ENCODE measurements around the gene KIRREL2.
"Not testable (repeated sequence)": the region's sequence is repeated elsewhere in the genome, so short reads cannot be mapped to it uniquely, and the experiment has no call there.

The KIRREL2 gene

DNA sequence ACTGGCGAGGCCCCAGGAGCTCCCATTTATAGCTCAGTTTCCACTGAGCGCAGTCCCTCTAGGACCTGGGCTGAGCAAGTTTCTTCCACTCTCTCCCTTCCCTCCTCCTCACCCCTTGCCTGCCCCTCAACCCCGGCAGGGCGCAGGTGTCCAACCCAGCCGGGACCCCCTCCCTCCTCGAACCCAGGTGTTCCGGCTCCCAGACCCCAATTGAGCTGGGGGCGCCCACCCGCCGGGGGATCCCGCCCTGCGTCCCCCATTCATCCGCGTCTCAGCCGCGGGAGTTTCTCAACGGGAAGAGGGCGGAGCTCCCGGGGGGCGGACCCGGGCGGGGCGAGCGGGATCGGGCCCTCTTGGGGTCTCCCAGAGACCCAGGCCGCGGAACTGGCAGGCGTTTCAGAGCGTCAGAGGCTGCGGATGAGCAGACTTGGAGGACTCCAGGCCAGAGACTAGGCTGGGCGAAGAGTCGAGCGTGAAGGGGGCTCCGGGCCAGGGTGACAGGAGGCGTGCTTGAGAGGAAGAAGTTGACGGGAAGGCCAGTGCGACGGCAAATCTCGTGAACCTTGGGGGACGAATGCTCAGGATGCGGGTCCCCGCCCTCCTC, at the start of gene KIRREL2:
Gene KIRREL2 (plus strand): TSS at position 366 of the 604 bp plus-strand sequence. CDS start 209 bp downstream, at position 575.
- DNase-seq (ENCODE audit: low read depth, low spot score), result no peak

DNA sequence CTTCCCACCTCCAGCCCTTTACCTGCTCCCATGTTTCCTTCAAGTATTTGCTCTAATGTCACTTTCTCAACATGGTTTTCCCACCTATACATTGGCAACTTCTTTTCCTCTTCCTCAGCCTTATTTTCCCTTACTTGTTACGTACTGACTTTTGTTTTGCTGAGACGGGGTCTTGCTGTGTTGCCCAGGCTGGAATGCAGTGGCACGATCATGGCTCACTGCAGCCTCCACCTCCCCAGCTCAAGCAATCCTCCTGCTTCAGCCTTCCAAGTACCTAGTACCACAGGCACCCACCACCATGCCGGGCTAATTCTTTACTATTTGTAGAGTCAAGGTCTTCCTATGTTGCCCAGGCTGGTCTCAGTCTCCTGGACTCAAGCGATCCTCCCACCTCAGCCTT, 49.1 kb upstream of the KIRREL2 start:
- DNase-seq (ENCODE audit: low read depth, low spot score), result no peak

DNA sequence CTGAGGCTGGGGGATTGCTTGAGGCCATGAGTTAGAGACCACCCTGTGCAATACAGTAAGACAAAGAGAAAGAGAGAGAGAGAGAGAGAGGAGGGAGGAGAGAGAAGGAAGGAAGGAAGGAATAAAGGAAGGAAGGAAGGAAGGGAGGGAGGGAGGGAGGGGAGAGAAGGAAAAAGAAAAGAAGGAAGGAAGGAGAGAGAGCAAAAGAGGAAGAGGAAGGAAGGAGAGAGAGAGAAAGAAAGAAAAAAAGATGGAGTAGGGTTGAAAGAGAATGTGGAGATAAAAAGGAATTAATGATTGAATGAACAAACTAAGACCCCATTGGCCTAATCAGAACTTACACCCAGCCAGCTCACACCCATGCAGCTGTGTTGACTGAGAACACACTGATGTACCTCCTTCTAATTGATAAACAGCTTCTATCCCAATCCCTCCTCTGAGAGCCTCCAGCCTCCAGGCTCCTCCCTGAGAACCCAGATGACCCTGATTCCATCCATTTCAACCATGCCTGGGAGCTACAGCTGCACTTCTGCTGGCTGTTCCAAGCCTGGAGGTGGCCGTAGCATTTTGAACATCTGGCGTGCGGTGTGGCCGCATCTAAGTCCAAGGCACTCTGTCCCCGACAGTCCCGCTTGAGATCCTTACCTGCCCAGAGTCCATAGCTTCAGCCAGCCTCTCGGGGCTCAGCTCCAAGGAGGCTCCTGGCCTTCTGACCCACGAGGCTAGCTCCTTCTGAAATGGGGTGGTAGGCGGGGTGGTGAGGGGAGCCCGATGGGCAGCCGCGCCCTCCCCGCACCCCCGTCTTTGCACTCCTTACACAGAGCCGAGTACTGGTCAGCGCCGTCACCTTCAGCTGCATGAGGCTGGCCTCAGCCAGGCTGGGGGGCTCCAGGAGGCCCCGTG, 45.1 kb upstream of the KIRREL2 start:
- DNase-seq (ENCODE audit: low read depth, low spot score), result no peak

DNA sequence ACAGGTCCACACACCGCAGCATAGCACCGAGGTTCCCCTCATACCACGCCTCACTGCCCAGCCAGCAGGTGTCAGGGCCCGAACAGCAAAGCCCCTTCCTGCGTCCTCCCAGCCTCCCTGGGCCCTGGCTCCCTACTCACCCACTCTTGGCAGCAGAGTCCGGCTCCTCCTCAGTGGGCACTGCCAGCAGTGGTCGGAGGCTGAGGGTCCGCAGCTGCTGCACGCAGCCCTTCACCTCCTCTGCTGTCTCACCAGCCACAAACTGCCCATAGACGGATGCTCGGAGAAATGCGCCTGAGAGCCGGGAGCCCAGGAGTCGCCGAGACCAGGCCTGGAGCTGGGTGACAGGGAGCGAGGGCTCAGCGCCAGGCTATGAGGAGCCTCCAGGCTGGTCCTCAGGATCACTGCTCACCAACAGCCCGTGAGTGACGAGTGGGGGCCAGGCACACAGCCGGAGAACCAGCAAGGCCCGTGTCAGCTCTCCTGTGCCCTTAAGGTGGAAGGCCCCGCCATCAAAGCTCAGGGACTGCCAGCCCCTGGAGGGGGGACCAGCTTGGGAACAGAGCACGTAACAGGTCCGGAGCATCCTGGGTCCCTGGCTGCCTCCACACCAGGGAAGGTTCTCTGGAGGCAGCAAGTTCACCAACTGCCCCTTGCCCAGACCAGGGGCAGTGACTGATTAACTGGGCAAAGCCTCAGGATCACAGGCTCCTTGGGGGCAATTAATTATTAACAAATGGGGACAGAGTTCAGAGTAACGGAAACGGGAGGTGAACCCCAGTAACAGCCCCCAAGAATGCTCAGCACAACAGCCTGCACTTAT, 44.3 kb upstream of the KIRREL2 start, which contains the start of gene PRODH2:
Gene PRODH2 (minus strand): TSS at position 626 of the 823 bp plus-strand sequence. CDS start 40 bp downstream, at position 586.
- no peak for DNase-seq (ENCODE audit: low read depth, low spot score)

DNA sequence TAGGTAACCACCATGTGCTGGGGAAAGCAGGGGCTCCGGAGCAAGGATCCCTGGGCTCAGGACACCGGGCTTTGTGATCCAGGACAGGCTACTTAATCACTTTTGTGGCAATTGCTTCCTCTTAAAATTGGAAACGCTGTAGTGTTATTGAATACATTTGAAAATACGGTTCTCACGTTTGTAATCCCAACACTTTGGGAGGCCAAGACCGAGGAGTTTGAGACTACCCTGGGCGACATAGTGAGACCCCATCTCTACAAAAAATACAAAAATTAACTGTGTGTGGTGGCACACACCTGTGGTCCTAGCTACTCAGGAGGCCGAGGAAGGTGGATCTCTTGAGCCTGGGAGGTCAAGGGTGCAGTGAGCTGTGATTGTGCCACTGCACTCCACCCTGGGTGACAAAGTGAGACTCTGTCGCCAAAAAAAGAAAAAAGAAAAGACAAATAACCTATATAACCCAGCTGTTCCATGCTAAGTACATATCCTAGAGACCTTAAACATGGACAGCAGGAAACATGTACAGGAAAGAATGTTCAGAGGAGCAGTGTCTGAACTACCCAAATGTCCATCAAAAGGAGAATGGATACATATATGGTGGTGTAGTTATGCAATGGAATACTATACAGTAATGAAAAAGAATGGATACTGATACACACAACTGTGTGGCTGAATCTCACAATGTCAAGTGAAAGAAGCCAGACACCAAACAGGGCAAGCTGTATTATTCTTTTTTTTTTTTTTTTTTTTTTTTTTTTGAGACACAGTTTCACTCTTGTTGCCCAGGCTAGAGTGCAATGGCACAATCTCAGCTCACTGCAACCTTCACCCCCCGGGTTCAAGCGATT, 43.4 kb upstream of the KIRREL2 start:
- DNase-seq (ENCODE audit: low read depth, low spot score), result no peak

DNA sequence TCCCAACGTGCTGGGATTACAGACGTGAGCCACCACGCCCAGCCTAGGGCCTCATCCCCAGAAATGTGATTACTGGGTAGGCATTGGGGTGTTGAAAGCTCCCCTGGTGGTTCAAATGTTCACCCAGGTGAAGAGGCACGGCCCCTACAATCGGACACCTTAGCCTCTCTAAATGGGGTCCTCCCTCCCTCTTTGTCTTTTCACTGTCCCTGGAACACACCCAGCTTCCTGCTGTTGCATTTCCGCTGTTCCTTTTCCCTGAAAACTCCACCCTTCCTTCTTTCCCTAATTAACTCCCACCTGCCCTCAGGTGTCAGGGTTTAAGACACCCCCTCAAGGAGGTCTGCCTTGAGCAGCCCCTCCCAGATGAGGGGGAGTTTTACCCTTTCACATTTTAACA, 40.4 kb upstream of the KIRREL2 start:
- DNase-seq (ENCODE audit: low read depth, low spot score), result peak; percentile 17

DNA sequence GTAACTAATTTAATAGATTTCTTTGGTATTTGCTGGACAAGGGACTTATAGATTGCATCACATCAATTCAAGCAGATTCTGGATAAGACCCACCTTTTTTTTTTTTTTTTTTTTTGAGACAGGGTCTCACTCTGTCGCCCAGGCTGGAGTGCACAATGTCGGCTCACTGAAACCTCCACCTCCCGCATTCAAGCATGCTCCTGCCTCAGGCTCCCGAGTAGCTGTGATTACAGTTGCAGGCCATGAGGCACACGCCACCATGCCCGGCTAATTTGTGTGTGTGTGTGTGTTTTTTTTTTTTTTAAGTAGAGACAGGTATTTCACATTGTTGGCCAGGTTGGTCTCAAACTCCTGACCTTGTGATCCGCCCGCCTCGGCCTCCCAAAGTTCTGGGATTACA, 39.9 kb upstream of the KIRREL2 start:
- no peak for DNase-seq (ENCODE audit: low read depth, low spot score)

DNA sequence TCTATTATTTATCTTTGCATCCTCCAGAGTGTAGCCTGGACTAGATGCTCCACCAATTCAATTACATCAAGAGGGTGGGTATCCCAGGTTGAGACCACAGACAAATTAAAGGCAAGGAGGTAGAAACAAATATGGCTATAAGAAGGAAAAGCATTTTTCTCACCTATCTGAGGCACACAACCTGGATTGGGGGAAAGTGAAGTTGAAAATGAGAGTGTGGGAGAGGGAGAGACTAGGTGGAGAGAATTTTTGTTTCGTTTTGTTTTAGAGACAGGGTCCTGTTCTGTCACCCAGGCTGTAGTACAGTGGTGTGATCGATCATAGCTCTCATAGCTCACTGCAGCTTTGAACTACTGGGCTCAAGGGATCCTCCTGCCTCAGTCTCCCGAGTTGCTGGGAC, 38.3 kb upstream of the KIRREL2 start:
- DNase-seq (ENCODE audit: low read depth, low spot score), result no peak

DNA sequence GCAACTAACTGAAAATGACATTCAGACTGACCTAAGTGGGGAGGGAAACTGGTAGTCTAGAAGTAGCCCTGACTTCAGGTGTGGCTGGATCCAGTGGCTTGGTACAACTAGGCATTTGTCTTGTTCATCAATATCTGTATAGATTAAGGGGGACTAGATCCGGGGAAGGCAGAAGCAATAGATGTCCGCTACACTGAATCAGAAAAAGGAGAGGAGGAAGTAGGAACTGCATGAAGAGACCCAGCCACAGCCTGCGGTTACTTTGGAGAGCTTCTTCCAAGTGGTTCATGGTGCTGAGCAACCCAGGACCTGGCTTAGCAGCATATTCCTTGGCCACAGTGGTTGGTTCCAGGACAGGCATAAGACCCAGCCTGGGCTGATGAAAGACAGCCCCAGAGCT, 34.1 kb upstream of the KIRREL2 start:
- no peak for DNase-seq (ENCODE audit: low read depth, low spot score)

DNA sequence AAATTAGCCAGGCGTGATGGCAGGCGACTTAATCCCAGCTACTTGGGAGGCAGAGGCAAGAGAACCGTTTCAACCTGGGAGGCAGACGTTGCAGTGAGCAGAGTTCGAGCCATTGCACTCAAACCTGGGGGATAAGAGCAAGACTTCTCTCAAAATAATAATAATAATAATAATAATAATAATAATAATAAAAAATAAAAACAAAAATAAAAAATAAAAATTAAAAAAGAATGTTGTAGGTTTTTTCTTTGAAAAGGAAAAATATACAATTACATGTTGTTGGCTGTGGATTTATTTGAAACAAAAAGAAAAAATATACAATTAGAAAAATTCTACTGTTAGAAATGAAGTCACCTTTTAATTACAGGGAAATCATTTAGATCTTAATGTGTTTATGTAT, 32.6 kb upstream of the KIRREL2 start:
- no peak for DNase-seq (ENCODE audit: low read depth, low spot score)

DNA sequence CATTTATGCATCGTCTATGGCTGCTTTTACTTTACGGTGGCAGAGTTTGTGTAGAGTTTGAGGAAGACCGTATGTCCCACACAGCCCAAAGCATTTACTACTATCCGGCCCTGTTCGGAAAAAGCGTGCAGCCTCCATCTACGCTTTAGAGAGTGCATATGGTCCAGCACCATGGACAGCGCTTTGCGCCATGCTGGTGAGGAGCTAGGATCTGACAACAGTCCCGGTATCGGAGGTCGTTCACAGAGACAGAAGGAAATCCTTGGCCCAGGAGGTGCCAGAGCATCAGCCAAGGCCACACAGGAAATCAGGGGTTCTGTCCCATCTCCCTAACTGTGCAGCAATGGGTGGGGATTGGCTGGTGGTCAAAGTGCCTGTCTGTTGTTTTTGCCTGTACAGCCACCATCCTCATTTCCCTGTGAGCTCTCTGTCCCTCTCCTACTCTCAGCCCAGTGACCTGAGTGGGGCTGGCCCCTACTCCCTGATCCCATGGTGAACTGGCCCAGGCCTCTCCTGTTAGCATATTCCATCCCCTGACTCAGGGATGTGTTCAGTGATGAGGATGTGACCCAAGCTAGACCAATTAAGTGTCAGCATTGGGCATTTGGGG, 27.9 kb upstream of the KIRREL2 start:
- no peak for DNase-seq (ENCODE audit: low read depth, low spot score)

DNA sequence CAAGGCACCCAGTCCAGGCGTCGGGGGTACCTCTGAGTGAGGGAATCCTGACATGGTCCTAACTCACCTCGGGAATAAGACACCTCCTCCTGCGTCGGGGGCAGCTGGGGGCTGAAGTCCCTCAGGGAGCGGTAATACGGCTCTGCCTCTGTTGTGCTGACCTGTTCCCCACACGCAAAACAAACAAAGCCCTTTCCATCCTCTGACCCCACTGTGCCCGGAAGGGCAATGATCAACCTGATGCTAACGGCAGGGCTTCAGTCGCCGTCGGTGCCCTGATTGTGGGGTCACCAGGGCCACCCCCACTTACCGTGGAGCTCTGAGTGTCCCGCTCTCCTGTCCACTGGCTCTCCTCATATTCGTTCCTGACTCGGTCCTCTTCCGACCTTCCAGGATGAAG, 25.7 kb upstream of the KIRREL2 start:
- no peak for DNase-seq (ENCODE audit: low read depth, low spot score)

DNA sequence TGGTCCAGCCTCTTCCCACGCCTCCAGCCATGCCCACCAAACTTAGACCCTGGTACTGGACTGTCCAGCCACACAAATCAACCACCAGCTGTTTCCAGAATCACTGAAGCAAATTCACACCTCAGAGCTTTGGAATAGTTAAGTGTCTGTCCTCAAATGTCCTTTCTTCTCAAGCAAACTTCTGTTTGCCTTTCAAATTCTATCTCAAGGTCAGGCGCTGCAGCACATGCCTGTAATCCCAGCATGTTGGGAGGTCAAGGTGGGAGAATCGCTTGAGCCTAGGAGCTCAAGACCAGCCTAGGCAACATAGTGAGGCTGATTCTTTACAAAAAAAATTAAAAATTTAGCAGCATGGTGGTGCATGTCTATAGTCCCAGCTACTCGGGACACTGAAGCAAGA, 24.7 kb upstream of the KIRREL2 start:
- no peak for DNase-seq (ENCODE audit: low read depth, low spot score)

DNA sequence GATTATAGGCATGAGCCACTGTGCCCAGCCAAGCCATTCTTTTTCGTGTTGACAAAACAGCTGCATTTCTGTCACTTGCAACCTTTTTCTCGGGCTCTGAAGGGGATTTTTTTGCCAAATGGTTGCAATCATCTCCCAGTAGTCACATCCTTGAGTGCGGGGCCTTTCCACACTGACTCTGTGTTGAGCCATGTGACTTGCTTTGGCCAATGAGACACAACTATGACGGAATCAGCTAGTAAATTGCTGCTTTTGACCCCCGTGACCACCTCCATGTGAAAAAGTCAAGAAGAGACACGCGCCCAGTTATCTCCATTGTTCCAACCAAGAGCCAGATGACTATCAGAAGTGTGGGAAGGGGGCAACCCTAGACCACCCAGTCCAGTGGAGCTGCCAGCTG, 22.7 kb upstream of the KIRREL2 start:
- DNase-seq (ENCODE audit: low read depth, low spot score), result no peak

DNA sequence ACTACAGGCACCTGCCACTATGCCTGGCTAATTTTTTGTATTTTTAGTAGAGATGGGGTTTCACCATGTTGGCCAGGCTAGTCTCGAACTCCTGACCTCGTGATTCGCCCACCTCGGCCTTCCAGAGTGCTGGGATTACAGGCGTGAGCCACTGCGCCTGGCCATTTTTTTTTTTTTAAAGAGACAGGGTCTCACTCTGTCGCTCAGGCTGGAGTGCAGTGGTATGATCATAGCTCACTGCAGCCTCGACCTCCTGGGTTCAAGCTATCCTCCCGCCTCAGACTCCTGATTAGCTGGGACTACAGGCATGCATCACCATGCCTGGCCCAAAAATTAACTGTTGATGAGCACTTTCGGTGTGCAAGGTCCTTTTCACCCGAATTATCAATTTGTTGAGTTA, 20.6 kb upstream of the KIRREL2 start:
- not testable (repeated sequence) for DNase-seq (ENCODE audit: low read depth, low spot score)

DNA sequence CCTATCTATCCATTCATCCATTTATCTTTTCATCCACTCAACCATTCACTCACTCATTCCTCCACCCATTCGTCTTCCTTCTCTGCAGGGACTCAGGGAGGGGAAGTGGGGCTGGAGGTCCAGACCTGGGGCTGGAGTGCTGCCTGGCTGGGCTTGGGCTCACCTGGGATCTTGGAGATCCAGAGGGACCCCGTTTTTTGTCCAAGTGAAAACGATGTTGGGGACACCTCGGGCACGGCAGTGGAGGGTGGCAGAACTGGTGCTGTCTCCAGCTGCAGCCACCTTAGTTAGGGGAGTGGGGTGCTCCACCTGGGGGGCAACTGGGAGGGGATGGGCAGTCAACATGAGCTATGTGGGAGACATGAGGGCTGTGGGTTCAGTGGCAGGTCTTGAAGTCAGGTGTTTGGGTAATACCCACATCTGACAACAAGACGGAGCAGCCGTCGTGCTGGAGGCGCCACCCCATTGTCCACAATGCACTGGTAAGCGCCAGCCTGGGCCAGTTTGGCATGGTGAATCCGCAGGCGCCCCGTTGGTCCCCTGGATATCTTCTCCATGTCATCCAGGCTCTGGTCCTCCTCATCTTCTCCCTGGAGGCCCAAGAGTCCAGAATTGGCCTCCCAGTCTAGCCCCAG, 14.6 kb upstream of the KIRREL2 start:
- no peak for DNase-seq (ENCODE audit: low read depth, low spot score)

DNA sequence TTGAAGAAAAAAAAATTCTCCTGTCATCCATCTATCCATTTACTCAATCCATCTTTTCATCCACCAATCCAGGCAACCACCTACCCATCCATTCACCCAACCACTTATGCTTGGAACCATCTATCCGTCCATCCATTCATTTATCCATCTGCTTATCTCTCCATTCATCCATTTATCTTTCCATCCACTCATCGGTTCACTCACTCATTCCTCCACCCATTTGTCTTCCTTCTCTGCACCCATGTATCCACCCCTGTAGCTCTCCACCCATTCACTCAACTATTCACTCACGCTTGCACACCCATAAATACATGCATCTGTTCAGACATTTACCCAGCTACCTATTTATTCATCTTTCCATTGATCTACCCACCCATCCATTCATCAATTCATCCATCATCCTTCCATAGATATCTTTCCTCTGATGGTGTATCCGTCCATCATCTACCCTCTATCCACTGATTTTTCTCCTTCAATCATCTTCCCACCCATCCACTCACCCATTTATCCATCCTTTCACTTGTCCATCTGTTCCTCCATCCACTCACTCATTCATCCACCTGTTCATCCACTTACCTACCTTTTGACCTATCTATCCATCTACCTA, 13.9 kb upstream of the KIRREL2 start:
- DNase-seq (ENCODE audit: low read depth, low spot score), result no peak

DNA sequence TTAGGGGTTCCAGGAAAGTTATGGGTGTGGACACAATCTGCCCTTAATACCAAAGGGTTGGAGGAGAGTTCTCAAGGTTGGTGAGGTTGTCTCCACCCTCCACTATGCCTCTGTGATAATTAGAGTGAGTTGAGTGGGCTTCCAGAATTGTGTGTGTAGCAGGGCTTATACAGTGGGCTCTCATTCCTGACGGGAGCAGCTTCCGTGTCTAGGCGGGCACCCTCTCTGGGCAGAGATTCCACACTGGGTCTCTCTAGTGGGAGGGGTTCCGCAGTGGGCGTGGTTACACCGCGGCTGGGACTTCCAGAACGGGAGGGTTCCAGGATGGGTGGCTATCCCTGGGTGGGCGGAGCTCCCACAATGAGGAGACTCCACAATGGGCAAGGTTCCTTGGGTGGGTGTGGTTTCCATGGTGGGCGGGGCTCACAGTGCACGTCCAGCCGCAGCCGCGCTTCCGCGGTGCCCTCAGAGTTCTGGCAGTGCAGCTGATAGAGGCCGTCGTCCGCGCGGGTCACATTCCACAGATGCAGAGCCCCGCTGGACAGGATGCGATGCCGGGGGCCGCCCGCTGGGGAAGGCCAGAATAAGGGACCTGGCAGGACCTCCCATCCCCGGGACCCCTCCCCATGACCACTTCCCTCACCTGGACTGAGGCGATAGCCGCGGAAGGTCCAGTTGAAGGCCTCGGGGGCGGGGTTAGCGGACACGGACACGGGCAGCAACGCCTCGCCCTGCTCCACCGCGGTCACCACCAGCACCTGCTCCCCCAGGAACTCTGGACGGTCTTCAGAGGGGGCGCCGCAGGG, 12.8 kb upstream of the KIRREL2 start:
- DNase-seq (ENCODE audit: low read depth, low spot score), result no peak
